BLaER1 (cell line): ENCODE data around the gene HOXB2.
A peak's percentile ranks its signal among the peaks of the same experiment; 100 is the strongest.
"Not testable (repeated sequence)": the region's sequence is repeated elsewhere in the genome, so short reads cannot be mapped to it uniquely, and the experiment has no call there.

ENCODE experiments used
- H3K27ac ChIP-seq: shearing (Covaris generic); formaldehyde crosslinking; 2 replicates; pipeline ENCODE4 v1.8.1; 2022
- H3K27me3 ChIP-seq: shearing (Covaris generic); formaldehyde crosslinking; 2 replicates; pipeline ENCODE4 v1.8.1; 2022
- H3K36me3 ChIP-seq: shearing (Covaris generic); formaldehyde crosslinking; 2 replicates; pipeline ENCODE4 v1.8.1; 2022
- H3K4me1 ChIP-seq: shearing (Covaris generic); formaldehyde crosslinking; 2 replicates; pipeline ENCODE4 v1.8.1; 2022
- H3K4me2 ChIP-seq: shearing (Covaris generic); formaldehyde crosslinking; 2 replicates; pipeline ENCODE4 v1.8.1; 2022
- H3K4me3 ChIP-seq: shearing (Covaris generic); formaldehyde crosslinking; 2 replicates; pipeline ENCODE4 v1.8.1; 2022
- H3K9ac ChIP-seq: shearing (Covaris generic); formaldehyde crosslinking; 2 replicates; pipeline ENCODE4 v1.8.1; 2022
- H3K9me3 ChIP-seq: shearing (Covaris generic); formaldehyde crosslinking; 2 replicates; pipeline ENCODE4 v1.8.1; 2022
- H4K20me1 ChIP-seq: shearing (Covaris generic); formaldehyde crosslinking; 2 replicates; pipeline ENCODE4 v1.8.1; 2022
- Cebpa-rat ChIP-seq: shearing (Covaris generic); IDR thresholded peaks from 2 replicates; pipeline ENCODE4 v1.8.1; 2022

Gene HOXB2

DNA sequence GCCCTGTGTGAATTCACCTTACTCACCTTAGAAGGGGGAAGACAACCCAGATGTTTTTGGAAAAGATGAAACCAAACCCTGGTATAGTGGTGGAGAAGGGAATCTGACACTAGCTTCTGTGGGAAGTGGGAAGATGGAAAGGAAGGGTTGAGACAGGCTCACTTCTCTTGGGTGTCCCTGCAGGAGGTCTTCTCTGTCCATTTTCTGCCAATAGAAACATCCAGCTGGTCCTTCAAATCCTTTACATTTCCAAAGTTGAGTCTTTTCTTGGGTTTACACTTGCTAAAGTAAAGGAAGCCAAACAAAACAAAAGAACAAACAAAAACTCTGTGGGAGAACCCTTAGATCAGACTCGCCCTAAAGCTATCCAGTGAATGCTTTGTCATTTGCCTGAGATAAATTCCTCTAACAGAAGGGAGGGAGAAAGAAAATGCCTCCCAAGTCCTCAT, 24.3 kb downstream of the HOXB2 start:
- H3K4me1 ChIP-seq, result 0 out of 2 replicates have a peak, but pooled peaks cover 6% of the 10 kb centered on the region
- TF ChIP-seq Cebpa-rat, result no peak
- peaks cover 13% of the 10 kb centered on the region; the same call in 1 of the 2 replicates for H3K27me3 ChIP-seq
- H3K36me3 ChIP-seq, result no peaks in the 10 kb centered on the region
- H3K4me3 ChIP-seq, result no peak overlapping the region
- H3K9ac ChIP-seq, result no peak overlapping the region
- no peak overlapping the region for H3K4me2 ChIP-seq
- H3K9me3 ChIP-seq, result no peaks in the 10 kb centered on the region
- H4K20me1 ChIP-seq, result no peaks in the 10 kb centered on the region
- H3K27ac ChIP-seq, result no peak overlapping the region

DNA sequence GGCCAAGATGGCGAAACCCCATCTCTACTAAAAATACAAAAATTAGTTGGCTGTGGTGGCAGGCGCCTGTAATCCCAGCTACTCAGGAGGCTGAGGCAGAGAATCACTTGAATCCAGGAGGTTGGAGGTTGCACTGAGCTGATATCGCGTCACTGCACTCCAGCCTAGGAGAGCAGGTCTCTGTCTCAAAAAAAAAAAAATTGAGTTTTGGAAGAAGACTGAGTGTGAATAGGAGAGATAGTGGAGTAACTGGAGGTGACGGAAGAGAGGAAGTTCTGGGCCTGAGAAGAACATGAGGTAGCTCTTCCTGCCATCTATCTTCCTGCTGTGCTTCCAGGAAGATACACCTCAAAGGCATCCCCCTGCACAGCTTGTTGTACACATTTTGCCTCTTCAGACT, 25.5 kb downstream of the HOXB2 start:
- H4K20me1 ChIP-seq, result no peaks in the 10 kb centered on the region
- no peak overlapping the region for H3K4me2 ChIP-seq
- peaks cover 13% of the 10 kb centered on the region; the same call in 1 of the 2 replicates for H3K27me3 ChIP-seq
- H3K4me1 ChIP-seq, result 0 out of 2 replicates have a peak, but pooled peaks cover 6% of the 10 kb centered on the region
- no peak overlapping the region for H3K4me3 ChIP-seq
- no peak overlapping the region for H3K9ac ChIP-seq
- H3K27ac ChIP-seq, result no peak overlapping the region
- no peaks in the 10 kb centered on the region for H3K36me3 ChIP-seq
- no peak for TF ChIP-seq Cebpa-rat
- H3K9me3 ChIP-seq, result no peaks in the 10 kb centered on the region

DNA sequence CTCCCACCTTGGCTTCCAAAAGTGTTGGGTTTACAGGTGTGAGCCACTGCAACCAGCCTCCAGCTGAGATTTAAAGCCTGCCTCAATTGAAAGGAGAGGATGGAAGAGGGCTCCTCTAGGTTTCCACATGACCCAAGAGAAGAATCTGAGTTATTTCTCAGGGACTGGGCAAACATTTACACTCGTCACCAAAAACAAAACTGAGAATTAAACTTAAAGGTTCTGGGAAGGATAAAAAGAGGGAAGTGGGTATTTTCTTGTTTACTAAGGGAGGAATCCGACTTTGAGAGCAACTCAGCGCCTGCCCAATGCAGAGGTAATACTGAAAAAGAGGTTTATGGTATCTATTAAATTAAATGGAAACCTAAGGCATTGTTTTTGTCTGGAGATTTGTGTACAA, 27.4 kb downstream of the HOXB2 start:
- no peak overlapping the region for H3K9ac ChIP-seq
- H4K20me1 ChIP-seq, result no peaks in the 10 kb centered on the region
- H3K36me3 ChIP-seq, result no peaks in the 10 kb centered on the region
- H3K4me2 ChIP-seq, result no peak overlapping the region
- H3K27me3 ChIP-seq, result peaks cover 16% of the 10 kb centered on the region; the same call in 1 of the 2 replicates
- TF ChIP-seq Cebpa-rat, result no peak
- H3K9me3 ChIP-seq, result no peaks in the 10 kb centered on the region
- H3K4me3 ChIP-seq, result no peak overlapping the region
- peaks cover 14% of the 10 kb centered on the region; the same call in 1 of the 2 replicates for H3K4me1 ChIP-seq
- H3K27ac ChIP-seq, result no peak overlapping the region

DNA sequence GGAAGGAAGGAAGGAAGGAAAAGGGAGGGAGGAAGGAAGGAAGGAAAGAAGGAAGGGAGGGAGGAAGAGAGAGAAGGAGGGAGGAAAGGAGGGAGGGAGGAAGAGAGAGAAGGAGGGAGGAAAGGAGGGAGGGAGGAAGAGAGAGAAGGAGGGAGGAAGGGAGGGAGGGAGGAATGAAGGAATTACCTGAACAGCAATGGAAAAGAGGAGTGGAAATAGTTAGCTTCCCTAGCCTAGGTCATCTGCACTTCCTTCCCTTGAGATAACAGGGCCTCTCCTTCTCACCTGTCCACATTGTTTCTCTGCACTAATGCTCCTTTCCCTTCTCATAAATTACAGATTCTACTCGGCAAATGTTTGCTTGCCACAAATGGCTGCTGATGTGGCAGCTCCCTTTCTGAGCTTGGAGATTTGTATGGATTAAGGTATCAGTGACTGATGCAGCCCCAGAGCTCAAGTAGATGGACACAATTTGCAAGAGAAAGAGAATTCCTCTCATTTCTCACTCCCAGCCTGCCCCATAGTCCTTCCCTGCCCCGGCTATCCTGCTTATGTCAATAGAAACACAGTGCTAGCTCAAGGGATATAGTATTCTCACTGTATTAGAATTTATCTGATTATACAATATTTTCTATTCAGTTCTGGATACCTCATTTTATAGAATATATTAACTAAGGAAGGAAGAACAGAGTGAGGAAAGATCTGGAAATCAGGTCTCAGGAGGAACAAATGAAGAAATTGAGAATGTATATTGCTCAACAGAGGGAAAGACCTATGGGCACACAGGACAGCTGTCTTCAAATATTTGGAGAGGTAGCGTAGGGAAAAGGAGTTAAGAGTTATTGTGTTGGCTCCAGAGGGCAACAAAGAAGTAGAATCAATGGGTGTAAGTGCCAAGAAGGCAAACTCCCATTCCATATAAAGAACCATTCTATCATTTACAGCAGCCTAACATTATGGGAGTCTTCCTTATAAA, 28.7 kb downstream of the HOXB2 start:
- no peaks in the 10 kb centered on the region for H4K20me1 ChIP-seq
- peaks cover 8% of the 10 kb centered on the region; the same call in 1 of the 2 replicates for H3K4me1 ChIP-seq
- TF ChIP-seq Cebpa-rat, result no peak
- no peak overlapping the region for H3K4me2 ChIP-seq
- peaks cover 16% of the 10 kb centered on the region; the same call in 1 of the 2 replicates for H3K27me3 ChIP-seq
- H3K36me3 ChIP-seq, result no peaks in the 10 kb centered on the region
- no peaks in the 10 kb centered on the region for H3K9me3 ChIP-seq
- H3K9ac ChIP-seq, result no peak overlapping the region
- H3K4me3 ChIP-seq, result no peak overlapping the region
- no peak overlapping the region for H3K27ac ChIP-seq

DNA sequence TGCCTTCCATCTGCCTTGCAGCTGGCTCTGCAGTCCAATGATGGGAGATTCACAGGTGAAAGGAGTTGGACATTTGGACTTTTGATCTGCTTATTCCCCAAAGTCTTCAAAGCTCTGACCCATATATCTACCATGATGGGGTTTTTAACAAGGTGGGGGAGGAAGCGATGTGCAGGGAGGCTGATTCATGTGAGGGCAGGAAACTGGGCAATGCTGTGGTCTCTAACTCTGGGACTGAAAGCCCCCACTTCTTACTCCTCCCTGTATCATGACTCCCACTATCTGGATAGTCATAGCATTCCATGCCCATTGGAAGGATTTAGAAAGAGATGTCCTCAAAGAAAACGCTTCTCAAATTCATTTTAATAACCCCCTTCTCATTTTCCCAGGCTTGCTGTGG, 30.4 kb downstream of the HOXB2 start:
- Histone ChIP-seq H3K36me3 (no peaks in the 10 kb centered on the region), H4K20me1 (no peaks in the 10 kb centered on the region), H3K4me1 (peaks cover 8% of the 10 kb centered on the region; the same call in 1 of the 2 replicates), H3K9ac (no peak overlapping the region), H3K4me2 (no peak overlapping the region), H3K4me3 (no peak overlapping the region), H3K9me3 (no peaks in the 10 kb centered on the region), H3K27ac (no peak overlapping the region), H3K27me3 (peaks cover 13% of the 10 kb centered on the region; the same call in 1 of the 2 replicates)
- TF ChIP-seq Cebpa-rat, result no peak

DNA sequence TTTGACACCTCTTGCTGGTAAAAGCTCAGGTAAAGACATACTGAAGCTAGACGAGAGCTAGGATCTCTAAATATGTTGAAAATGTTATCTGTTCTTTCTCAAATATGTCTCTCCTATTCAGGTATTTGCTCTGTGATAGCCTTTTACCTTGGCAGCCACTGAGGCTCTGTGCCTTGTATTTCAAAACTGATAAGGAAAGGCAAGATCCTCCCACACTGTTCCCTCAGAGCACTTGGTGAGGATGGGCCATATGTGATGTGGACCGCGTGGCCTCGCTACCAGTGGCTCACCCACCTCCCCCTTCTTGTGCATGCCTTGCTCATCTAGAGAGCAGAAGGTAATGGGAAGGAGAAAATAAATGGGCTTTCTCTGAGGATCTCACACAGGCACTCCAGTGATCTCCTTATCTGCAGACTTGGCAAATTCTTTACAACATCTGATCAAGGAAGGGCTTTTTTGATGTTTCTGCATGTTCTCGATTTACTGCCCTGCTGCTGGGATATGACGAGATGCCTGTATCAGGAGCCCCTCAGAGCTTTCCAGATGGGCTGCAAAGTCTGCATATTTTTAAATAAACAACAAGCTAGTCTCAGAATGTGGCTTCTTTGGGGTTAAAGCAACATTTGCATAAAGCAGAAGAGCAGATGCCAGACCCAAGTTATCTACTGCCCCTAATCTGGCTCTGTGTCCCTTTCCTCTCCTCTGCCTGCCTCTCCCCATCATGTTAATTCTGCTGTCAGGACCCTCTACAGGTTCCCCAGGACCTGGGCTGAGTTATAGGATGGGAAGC, 31.0 kb downstream of the HOXB2 start:
- Histone ChIP-seq H3K4me3 (no peak overlapping the region), H3K4me1 (peaks cover 8% of the 10 kb centered on the region; the same call in 1 of the 2 replicates), H3K27ac (no peak overlapping the region), H4K20me1 (no peaks in the 10 kb centered on the region), H3K4me2 (peak overlapping the region; percentile 5; the same call in 1 of the 2 replicates), H3K27me3 (0 out of 2 replicates have a peak, but pooled peaks cover 12% of the 10 kb centered on the region), H3K36me3 (no peaks in the 10 kb centered on the region), H3K9me3 (no peaks in the 10 kb centered on the region), H3K9ac (no peak overlapping the region)
- no peak for TF ChIP-seq Cebpa-rat

DNA sequence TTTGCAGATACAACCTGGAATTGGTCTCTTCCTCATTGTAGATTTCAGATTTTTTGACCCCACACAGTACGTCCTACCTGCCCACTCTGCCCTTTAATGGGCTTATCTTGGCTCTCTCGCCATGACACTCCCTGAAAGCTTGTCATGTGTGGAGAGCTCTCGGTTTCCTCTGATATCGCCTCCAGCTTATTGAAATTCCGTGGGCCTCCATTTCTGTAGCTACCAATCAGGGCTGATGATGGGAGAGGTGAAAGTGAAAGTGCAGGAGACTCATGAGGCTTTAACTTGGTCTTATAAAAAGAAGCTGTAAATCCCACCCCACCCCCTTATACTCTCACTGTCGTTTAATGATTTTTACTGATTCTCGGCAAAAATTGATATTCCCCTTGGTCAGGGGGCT, 31.8 kb downstream of the HOXB2 start:
- Histone ChIP-seq H3K9me3 (no peaks in the 10 kb centered on the region), H3K9ac (no peak overlapping the region), H3K27ac (no peak overlapping the region), H3K27me3 (0 out of 2 replicates have a peak, but pooled peaks cover 12% of the 10 kb centered on the region), H3K4me2 (peak overlapping the region; percentile 5), H3K4me1 (peaks cover 8% of the 10 kb centered on the region; the same call in 1 of the 2 replicates), H3K4me3 (no peak overlapping the region), H4K20me1 (no peaks in the 10 kb centered on the region), H3K36me3 (no peaks in the 10 kb centered on the region)
- TF ChIP-seq Cebpa-rat, result no peak

DNA sequence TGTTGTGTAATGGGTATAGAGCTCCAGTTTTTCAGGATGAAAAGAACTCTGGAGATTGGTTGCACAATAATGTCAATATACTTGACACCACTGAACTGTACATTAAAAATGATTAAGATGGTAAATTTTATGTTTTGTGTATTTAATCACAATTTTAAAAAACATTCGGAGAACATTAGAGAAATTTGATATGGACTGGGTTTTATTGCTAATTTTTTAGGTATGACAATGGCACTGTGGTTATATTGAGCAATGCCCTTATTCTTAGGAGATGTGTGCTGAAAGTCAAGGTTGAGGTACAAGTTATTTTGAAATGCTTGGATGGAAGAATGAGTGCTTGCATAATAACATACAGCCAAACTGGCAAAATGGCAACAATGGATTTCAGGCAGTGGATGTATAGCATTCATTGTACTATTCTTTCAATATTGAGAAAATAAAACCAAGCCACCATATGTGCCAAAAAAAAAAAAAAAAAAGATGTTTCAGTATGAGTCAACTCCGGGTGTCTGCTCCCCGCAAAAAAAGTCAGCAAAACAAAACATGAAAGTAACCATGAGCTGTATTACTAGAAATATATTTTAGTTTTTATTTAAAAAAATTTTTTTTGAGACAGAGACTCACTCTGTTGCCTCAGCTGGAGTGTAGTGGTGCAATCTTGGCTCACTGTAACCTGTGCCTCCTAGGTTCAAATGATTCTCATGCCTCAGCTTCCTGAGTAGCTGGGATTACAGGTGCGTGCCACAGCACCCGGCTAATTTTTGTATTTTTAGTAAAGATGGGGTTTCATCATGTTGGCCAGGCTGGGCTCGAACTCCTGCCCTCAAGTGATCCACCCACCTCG, 33.9 kb downstream of the HOXB2 start:
- Histone ChIP-seq H3K36me3 (no peaks in the 10 kb centered on the region), H3K4me2 (no peak overlapping the region), H3K27me3 (0 out of 2 replicates have a peak, but pooled peaks cover 5% of the 10 kb centered on the region), H4K20me1 (no peaks in the 10 kb centered on the region), H3K4me3 (no peak overlapping the region), H3K9ac (no peak overlapping the region), H3K9me3 (no peaks in the 10 kb centered on the region), H3K4me1 (peaks cover 8% of the 10 kb centered on the region; the same call in 1 of the 2 replicates), H3K27ac (no peak overlapping the region)
- TF ChIP-seq Cebpa-rat, result no peak

DNA sequence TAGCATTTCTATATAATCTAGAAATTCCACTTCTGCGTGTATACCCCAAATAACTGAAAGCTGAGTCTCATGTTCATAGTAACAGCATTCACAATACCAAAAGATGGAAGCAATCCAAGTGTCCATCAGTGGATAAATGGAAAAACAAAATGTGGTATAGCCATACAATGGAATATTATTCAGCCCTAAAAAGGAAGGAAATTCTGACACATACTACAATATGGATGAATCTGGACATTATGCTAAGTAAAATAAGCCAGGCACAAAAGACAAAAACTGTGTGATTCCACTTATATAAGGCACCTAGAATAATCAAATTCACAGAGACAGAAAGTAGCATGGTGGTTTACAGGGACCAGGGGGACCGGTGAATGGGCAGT, 34.5 kb downstream of the HOXB2 start:
- Histone ChIP-seq H3K36me3 (no peaks in the 10 kb centered on the region), H3K4me2 (no peak overlapping the region), H3K27ac (no peak overlapping the region), H3K9ac (no peak overlapping the region), H3K4me1 (peaks cover 8% of the 10 kb centered on the region; the same call in 1 of the 2 replicates), H4K20me1 (no peaks in the 10 kb centered on the region), H3K4me3 (no peak overlapping the region), H3K9me3 (no peaks in the 10 kb centered on the region), H3K27me3 (0 out of 2 replicates have a peak, but pooled peaks cover 5% of the 10 kb centered on the region)
- no peak for TF ChIP-seq Cebpa-rat

DNA sequence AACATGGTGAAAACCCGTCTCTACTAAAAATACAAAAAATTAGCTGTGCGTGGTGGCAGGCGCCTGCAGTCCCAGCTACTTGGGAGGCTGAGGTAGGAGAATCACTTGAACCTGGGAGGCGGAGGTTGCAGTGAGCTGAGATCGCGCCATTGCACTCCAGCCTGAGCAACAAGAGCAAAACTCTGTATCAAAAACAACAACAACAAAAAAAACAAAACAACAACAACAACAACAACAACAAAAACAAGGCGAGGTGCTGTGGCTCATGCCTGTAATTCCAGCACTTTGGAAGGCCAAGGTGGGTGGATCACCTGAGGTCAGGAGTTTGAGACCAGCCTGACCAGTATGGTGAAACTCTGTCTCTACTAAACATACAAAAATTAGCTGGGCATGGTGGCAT, 35.2 kb downstream of the HOXB2 start:
- H3K27me3 ChIP-seq, result not testable (repeated sequence)

More for the DNA sequence above, 35.2 kb downstream of the HOXB2 start:
- not testable (repeated sequence) for H3K9ac ChIP-seq, H3K4me2 ChIP-seq, H3K4me3 ChIP-seq, H3K9me3 ChIP-seq, H3K27ac ChIP-seq, H3K36me3 ChIP-seq, H3K4me1 ChIP-seq, H4K20me1 ChIP-seq
